IPS-11a (cell line): ENCODE measurements around the gene EYA4.
"Not testable (repeated sequence)": the region's sequence is repeated elsewhere in the genome, so short reads cannot be mapped to it uniquely, and the experiment has no call there.

Experiments used
- H3K4me3 ChIP-seq: one replicate; pipeline ENCODE4 v1.5.1; 2013; ENCODE audit warnings: low read depth, low read length, control low read depth

The EYA4 gene

GRCh38 chr6:133551436-133551835 lies 310.3 kb downstream of the EYA4 start:
- no peak overlapping the region for H3K4me3 ChIP-seq

DNA sequence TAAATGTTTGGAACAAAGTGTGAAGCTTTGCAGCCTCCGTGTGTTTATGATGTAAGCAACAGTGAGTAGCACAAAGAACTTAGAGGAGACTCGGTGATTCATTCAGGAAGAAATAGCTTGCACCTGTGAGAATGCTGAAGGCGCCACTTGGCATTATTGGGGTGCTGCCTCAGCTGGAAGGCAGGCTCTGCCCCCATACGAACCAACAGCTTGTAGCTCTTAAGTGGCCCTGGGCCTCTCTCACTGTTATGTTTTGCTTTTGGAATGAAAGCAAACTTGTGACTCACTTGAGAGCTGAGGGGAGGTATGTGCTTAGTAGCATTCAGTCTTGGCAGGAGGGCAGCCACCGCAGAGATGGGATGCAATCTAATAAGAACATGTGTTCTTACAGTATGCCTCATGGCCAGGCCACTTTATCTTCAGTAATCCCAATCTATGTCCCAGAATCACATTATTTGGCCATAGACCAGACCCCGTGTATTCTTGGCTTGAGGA lies 310.7 kb downstream of the EYA4 start:
- H3K4me3 ChIP-seq: no peak overlapping the region

GRCh38 chr6:133553652-133554051 lies 312.5 kb downstream of the EYA4 start:
- no peak overlapping the region for H3K4me3 ChIP-seq

DNA sequence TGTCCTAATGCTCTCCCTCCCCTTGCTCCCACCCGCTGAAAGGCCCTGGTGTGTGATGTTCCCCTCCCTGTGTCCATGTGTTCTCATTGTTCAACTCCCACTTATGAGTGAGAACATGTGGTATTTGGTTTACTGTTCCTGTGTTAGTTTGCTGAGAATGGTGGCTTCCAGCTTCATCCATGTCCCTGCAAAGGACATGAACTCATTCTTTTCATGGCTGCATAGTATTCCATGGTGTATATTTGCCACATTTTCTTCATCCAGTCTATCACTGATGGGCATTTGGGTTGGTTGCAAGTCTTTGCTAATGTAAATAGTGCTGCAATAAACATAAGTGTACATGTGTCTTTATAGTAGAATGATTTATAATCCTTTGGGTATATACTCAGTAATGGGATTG lies 313.0 kb downstream of the EYA4 start:
- H3K4me3 ChIP-seq: not testable (repeated sequence)

DNA sequence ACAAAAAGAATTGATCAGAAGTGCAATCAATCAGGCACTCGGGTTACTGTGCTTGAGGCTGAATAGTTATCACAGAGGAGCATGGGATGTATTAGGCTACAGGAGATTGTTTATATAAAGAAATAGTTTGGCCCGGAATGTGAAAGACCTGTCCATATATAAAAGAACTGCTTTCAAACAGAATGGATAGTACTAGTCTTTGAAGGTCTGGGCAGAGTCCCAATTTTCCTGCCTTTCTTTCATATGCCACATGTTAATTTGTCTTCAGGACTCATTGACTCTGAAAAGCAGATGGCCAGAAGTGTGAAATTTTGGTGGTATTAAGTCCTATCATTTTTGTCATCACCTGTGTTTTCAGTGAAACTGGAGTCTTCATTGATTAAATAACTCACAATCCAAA lies 314.5 kb downstream of the EYA4 start:
- H3K4me3 ChIP-seq: no peak overlapping the region

DNA sequence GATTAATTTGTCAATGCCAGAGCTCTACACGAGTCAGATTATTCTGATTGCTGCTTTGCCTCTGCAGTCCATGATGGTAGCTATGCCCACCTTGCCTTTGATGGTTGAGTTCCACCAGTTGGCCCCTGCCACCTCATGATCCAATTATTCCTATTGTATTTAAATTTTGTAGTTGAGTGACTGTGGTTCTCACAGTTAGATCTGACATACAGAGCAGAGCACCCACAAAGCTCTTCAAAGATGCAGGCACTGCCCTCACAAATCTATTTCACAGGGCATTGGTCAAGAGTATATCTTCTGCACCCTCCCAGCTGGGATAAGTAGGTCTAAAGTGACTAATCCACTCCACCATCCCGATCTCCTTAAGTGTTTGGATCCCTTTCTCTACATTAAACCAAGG lies 318.8 kb downstream of the EYA4 start:
- no peak overlapping the region for H3K4me3 ChIP-seq

DNA sequence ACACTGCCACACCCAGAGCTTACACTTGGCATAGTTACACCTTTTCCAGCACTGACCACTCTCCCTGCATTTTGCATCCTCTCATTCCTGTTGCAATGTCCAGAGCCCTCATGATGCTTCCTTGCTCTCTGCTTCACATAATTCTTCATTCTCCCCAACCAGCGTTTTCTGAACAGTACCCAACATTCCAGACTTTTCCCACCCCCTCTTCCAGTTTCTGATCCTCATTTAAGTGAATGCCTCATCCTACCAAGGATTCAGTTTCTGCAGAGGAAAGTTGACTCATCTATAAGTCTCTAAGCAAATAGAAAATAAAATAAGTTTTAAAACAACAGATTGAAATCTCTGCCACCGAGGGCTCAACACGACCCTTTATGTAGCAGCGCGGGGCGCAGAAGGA lies 326.5 kb downstream of the EYA4 start:
- H3K4me3 ChIP-seq: no peak overlapping the region

GRCh38 chr6:133568970-133569889 lies 328.1 kb downstream of the EYA4 start:
- H3K4me3 ChIP-seq: peak overlapping the region; percentile 25

- H3K4me3 ChIP-seq: no peak overlapping the region
Observed at GRCh38 chr6:133571681-133572080, 330.5 kb downstream of the EYA4 start.

- H3K4me3 ChIP-seq: no peak overlapping the region
Observed at GRCh38 chr6:133577851-133578250, 336.7 kb downstream of the EYA4 start.
